NT2/D1 (cell line): ENCODE measurements around the gene SFXN3.

Experiments used
- SUZ12 ChIP-seq: IDR thresholded peaks from 2 replicates; pipeline ENCODE4 v1.6.1; 2011; ENCODE audit not compliant: insufficient read length, insufficient read depth; ENCODE audit errors: extremely low read depth
- YY1 ChIP-seq: IDR thresholded peaks from 2 replicates; pipeline ENCODE4 v1.6.1; 2011; ENCODE audit not compliant: insufficient read length, insufficient read depth
- ZNF274 ChIP-seq: IDR thresholded peaks from 2 replicates; pipeline ENCODE4 v1.6.1; 2011; ENCODE audit warnings: mild to moderate bottlenecking, low read depth, low read length

DNA sequence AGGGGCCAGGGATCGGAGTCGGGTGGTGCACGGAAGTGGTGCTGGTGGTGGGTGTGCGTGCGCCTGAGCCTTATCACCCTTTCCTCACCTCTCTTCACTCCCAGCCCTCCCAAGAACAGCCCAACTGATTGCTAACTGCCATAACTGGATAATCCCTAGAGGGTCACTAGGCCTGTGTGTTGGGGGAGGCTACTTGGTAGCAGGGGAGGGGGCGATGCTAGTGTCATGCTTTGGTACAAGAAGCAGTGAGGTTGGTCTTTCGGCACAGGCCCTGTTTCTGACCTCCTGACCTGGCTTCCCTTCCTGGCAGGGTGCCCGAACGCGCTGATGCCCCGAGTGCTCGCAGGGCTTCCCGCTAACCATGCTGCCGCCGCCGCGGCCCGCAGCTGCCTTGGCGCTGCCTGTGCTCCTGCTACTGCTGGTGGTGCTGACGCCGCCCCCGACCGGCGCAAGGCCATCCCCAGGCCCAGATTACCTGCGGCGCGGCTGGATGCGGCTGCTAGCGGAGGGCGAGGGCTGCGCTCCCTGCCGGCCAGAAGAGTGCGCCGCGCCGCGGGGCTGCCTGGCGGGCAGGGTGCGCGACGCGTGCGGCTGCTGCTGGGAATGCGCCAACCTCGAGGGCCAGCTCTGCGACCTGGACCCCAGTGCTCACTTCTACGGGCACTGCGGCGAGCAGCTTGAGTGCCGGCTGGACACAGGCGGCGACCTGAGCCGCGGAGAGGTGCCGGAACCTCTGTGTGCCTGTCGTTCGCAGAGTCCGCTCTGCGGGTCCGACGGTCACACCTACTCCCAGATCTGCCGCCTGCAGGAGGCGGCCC is 31.4 kb downstream of the SFXN3 start:
- TF ChIP-seq SUZ12 (no peak), YY1 (no peak), ZNF274 (no peak)
